Stimulated activated CD8-positive, alpha-beta memory T cell treated with anti-CD3 and anti-CD28 coated beads, Interleukin-2, amount 100 ng/mL, for 48 hours (primary cell): ENCODE results near the gene TTC28.
"Not testable (repeated sequence)": the region's sequence is repeated elsewhere in the genome, so short reads cannot be mapped to it uniquely, and the experiment has no call there.

Source experiments
- DNase-seq, 2 donors: peaks; one replicate each; pipeline ENCODE4 v3.0.0-alpha.2; 2020; ENCODE audit warnings: low read depth in 2 of 2

Gene TTC28

GRCh38 chr22:28229566-28230485 is 449.8 kb downstream of the TTC28 start:
- no peak for DNase-seq

- DNase-seq = no peak
Observed at GRCh38 chr22:28223826-28224225, 455.8 kb downstream of the TTC28 start.

- DNase-seq = no peak
Observed at GRCh38 chr22:28222976-28223745, 456.5 kb downstream of the TTC28 start.

GRCh38 chr22:28222571-28222970 is 457.1 kb downstream of the TTC28 start:
- no peak for DNase-seq

- no peak for DNase-seq
Observed at GRCh38 chr22:28222052-28222451, 457.6 kb downstream of the TTC28 start.

- DNase-seq = no peak
Observed at GRCh38 chr22:28220626-28221363, 458.8 kb downstream of the TTC28 start.

- DNase-seq = no peak
Observed at GRCh38 chr22:28217277-28217676, 462.4 kb downstream of the TTC28 start.

GRCh38 chr22:28214750-28215149 is 464.9 kb downstream of the TTC28 start:
- DNase-seq = not testable (repeated sequence)

- DNase-seq = not testable (repeated sequence)
Observed at GRCh38 chr22:28209457-28209856, 470.2 kb downstream of the TTC28 start.

- no peak for DNase-seq
Observed at GRCh38 chr22:28208787-28209186, 470.9 kb downstream of the TTC28 start.

GRCh38 chr22:28208036-28208435 is 471.6 kb downstream of the TTC28 start:
- no peak for DNase-seq

GRCh38 chr22:28207281-28208030 is 472.2 kb downstream of the TTC28 start:
- no peak for DNase-seq

GRCh38 chr22:28205926-28206325 is 473.7 kb downstream of the TTC28 start:
- DNase-seq = no peak

GRCh38 chr22:28204382-28204781 is 475.3 kb downstream of the TTC28 start:
- no peak for DNase-seq

- DNase-seq = no peak
Observed at GRCh38 chr22:28203286-28203685, 476.4 kb downstream of the TTC28 start.

GRCh38 chr22:28198692-28199091 is 480.9 kb downstream of the TTC28 start:
- no peak for DNase-seq

GRCh38 chr22:28191571-28191970 is 488.1 kb downstream of the TTC28 start:
- DNase-seq = not testable (repeated sequence)

- DNase-seq = no peak
Observed at GRCh38 chr22:28188178-28188879, 491.3 kb downstream of the TTC28 start.

- no peak for DNase-seq
Observed at GRCh38 chr22:28187612-28188011, 492.0 kb downstream of the TTC28 start.

GRCh38 chr22:28186641-28187040 is 493.0 kb downstream of the TTC28 start:
- DNase-seq = no peak

GRCh38 chr22:28185130-28185529 is 494.5 kb downstream of the TTC28 start:
- no peak for DNase-seq
